ENCODE results near the gene C11orf21.

C11orf21 gene

DNA sequence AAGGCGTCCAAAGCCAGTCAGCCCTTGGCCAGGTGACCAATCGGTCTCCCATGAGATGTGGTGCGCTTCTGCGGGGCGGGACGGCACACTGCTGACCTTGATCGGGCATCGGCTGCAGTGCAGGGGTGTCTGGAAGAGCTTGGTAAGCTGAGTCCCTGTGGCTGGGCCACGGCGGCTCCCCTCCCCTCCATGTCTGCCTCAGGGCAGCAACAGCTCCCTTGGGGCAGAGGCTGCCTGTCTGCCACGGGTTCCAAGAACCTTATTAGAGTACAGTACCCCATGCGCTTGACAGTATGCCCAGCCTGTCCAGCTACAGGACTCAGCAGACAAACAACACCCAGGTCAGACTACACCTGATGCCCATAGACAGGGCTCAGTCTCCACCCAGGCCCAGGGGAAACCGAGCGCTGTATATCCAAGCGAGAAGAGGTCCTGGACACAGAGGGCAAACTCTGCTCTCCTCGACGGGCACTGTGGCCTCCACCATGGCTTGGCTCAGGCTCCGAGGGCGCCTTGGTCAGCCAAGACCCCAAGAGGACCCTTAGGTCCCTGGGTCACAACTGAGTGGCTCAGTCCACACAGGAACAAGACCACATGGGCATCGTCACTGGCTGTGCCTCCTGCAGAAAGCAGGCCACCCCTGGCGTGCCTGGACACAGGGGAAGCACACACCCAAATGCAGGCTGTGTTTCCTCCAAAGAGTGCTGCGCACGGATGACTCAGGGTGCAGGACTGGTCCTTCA lies 19.0 kb upstream of the C11orf21 start:
- no peak for DNase-seq (ENCODE audit: low read depth in 3 of 3)

DNA sequence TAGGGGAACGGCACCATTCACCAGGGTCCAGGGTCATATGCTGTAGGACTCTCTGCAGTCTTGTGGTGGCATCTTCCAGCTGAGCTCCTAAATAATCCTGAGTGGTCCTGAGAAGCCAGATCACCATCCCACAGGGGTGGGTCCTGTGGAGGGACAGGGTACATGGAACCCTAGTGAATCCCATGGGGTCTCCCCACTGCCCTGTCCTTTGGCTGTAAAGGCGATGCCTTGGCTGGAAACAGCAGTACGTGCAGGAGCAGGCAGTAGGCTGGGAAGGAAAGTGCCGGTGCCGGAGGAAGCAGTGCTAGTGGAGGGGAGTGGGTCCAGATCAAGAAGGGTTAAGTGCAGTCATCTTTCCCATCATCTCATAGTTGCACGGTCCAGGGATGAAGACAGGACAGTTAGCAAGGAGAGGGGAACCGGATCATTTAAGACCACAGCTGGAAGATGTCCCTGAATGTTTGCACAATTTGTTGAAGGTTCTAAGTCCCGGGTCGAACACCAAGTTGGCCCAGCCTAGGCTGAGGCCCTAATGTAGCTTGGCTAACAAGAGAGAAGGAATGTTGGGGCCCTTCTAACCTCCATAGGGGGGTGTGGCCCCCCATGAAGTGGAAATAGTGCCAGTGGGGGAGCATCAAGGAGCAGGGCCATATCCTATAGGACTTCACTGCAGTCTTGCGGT lies 18.2 kb upstream of the C11orf21 start:
- no peak for DNase-seq (ENCODE audit: low read depth in 3 of 3)

DNA sequence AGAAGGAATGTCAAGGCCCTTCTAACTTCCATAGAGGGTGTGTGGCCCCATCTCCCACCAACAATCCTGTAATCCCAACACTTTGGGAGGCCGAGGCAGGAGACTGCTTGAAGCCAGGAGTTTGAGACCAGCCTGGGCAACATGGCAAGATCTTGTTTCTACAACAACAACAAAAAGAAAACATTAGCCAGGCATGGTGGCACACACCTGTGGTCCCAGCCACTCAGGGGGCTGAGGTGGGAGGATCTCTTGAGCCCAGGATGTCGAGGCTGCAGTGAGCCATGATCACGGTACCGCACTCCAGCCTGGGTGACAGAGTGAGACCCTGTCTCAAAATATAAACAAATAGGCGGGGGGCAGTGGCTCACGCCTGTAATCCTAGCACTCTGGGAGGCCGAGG lies 17.0 kb upstream of the C11orf21 start:
- DNase-seq (ENCODE audit: low read depth in 3 of 3), result no peak

GRCh38 chr11:2318123-2318522 lies 16.4 kb upstream of the C11orf21 start:
- no peak for DNase-seq (ENCODE audit: low read depth in 3 of 3)

GRCh38 chr11:2317354-2318050 lies 15.8 kb upstream of the C11orf21 start:
- no peak for DNase-seq (ENCODE audit: low read depth in 3 of 3)

DNA sequence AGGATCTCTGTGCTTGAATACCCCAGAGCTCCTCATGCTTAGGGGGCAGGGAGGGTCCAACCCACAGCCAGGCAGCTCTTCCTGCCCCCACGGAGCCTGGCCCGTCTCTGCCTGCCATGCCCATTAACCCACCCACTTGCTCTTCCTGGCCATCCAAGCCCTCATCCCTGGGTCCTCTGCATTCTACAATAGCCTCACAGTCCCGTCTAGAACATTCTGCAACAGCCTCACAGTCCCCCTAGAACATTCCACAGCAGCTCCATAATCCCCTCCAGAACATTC lies 15.2 kb upstream of the C11orf21 start:
- DNase-seq (ENCODE audit: low read depth in 3 of 3), result no peak

- no peak for DNase-seq (ENCODE audit: low read depth in 3 of 3)
These were observed 14.6 kb upstream of the C11orf21 start for GRCh38 chr11:2316169-2316962.

- no peak for DNase-seq (ENCODE audit: low read depth in 3 of 3)
These were observed 13.9 kb upstream of the C11orf21 start for GRCh38 chr11:2315395-2316168.

DNA sequence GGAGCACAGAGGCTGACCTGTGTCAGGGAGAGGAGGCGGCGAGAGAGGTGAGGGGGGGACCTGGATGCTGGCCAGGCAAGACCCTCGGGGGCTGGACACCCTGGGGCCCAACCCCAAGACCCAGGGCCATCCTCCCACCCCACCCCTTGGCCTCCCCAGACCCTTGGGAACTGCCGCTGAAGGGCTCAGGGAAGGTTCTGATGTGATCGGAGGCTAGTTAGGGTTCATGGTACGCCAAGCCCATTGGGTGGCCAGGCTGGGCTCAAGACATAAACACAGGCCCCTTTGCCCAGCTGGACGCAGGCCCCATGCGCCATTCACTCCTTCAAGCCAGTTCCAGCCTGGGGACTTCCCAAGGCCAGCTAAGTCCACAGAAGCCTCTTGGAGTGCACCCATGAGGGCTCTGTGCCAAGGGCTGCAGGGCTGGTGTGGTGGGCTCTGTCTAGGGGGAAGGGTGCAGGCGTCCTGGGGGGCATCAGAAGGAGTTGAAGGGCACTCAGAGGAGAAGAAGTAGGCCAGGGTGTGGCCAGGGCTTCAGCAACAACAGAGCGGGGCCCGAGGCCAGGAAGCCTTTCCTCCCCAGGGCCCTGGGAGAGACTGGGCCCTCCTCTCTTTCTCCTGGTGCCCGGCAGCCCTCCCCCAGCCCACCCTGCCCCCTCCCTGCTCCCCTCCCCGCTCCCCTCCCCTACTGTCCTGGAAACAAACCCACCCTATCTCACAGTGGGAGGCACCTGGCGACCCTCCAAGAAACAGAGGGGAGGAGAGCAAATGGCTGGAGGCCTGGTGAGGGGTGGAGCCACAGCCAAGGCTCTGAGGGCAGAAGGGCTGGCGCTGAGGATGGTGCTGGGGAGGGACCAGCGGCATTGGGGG lies 13.0 kb upstream of the C11orf21 start:
- no peak for DNase-seq (ENCODE audit: low read depth in 3 of 3)

- DNase-seq (ENCODE audit: low read depth in 3 of 3), result no peak
These were observed 12.4 kb upstream of the C11orf21 start for GRCh38 chr11:2314136-2314524.

DNA sequence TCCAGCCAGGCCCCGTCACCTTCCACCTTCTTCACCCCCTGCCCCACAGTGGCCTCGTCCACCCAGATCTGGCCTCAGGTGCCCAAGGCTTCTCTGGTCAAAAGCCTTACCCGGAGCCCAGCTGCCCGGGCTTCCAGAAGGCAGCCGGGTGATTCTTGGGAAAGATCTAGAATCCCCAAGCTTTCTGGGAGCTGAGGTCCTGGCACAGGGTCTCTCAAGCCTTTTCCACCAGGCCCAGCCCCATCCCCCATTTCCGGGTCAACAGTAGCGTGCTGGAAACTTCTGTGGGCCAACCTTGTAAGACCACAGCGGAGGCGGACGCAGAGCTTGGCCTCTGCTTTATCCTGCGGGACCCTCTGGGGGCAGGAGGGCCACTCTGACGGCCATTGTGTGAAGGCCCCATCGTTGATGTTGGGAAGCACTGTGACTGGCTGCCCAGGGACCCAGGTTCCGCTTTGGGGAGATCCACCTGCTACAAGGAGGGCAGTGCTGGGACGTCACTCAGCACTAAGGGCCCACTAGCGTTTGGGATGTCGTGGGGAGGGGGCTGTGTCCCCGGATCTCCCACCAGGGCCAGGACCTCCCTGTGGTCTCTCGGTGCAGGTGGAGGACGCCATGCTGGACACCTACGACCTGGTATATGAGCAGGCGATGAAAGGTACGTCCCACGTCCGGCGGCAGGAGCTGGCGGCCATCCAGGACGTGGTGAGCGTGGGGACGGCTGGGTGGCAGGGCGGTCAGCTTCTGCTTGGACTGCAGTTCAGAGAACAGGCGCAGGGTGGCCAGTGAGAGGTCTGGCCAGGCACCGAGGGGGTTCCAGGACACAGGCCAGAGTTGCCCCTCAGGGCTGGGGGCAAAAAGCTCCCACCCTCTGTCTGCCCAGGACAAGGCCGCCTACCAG lies 11.6 kb upstream of the C11orf21 start:
- DNase-seq (ENCODE audit: low read depth in 3 of 3), result no peak

GRCh38 chr11:2312232-2313042 lies 10.7 kb upstream of the C11orf21 start:
- DNase-seq (ENCODE audit: low read depth in 3 of 3), result no peak

- no peak for DNase-seq (ENCODE audit: low read depth in 3 of 3)
These were observed 9.8 kb upstream of the C11orf21 start for GRCh38 chr11:2311353-2312133.

DNA sequence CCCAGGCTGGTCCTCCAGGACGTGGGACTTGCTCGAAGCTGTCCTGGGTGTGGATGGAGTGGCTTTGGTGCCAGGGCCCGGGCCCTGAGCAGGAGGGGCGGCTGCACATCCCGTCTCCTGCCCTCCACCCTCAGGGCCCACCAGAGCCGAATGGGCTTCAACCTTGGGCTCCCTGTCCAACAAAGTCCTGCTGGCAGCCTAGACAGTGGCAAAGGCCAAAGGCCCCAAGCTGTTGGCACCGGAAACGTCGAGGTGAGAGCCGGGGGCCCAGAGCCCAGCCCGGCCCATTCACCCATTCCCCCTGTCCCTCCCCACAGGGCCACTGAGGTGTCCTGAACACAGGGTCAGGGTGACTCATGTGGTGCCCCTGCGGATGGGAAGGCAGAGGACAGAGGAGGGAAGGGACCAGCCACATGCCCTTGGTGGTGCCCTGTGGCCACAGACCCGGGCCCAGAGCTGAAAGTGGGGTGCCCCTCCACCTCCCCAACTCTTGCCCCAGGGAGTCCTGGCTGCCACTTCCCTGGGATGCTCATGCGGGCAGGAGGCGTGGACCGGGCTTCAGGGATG lies 9.2 kb upstream of the C11orf21 start:
- DNase-seq (ENCODE audit: low read depth in 3 of 3), result no peak

- no peak for DNase-seq (ENCODE audit: low read depth in 3 of 3)
These were observed 8.5 kb upstream of the C11orf21 start for GRCh38 chr11:2310073-2310785.

DNA sequence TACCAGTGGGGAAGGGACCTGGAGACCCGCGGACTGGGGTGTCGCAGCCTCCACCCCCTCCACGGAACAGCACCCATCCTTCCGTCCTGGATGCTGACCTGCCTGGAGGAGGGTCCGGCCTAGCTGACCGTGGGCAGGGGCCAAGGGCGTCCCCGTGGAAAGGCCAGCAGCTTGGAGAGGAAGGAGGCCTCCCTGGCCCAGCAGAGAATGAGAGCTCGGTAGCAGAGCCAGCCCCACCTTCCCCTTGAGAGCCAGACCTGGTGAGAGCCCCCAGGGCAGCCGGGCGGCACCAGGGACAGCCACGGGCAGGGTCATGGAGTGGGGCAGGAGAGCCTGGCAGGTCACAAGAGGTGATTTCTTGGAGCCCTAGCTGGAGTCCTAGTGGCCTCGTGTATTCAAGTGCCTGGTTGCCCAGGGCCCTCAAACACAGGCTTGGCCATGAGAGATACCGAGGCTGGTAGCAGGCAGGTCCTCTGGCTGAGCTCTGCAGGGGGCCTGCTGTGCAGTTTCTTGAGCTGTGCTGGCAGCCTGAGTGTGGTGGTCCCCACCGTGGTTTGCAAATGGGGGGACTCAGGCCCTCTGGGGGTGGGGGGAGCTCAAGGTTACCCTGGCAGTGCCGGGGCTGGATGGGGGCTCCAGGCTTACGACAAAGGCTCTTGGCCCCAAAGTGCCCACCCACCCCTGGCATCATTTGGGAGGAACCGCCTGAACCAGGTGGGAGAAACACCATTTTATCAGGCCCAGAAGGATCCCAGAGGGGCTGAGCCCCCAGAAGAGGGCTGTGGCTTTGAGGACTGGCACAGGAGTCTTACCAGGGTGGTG lies 7.7 kb upstream of the C11orf21 start:
- no peak for DNase-seq (ENCODE audit: low read depth in 3 of 3)
